ENCODE data around the gene TENM4. TPM values are rescaled to one million over a fixed set of nuclear protein-coding genes. Genes with fewer than 3 reads are reported as not detected.

Gene TENM4
- total and polyA plus RNA-seq, 10 of the 15 experiments (the other 5 are each of a cell fraction or from before 2014, with no cell fraction given): 0.03 to 0.12 (median 0.06) TPM; not detected in 7

GRCh38 chr11:79019277-79019676 lies 421.6 kb downstream of the TENM4 start (continued):
- TF ChIP-seq, protein P1, sequence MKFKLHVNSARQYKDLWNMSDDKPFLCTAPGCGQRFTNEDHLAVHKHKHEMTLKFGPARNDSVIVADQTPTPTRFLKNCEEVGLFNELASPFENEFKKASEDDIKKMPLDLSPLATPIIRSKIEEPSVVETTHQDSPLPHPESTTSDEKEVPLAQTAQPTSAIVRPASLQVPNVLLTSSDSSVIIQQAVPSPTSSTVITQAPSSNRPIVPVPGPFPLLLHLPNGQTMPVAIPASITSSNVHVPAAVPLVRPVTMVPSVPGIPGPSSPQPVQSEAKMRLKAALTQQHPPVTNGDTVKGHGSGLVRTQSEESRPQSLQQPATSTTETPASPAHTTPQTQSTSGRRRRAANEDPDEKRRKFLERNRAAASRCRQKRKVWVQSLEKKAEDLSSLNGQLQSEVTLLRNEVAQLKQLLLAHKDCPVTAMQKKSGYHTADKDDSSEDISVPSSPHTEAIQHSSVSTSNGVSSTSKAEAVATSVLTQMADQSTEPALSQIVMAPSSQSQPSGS (IDR thresholded peaks at IDR 0.05; ENCODE audit: low read length): no peak
- TF ChIP-seq ZNF384 (IDR thresholded peaks at IDR 0.05; ENCODE audit: borderline replicate concordance, low read depth, low read length) (no peak), ZBED1 (IDR thresholded peaks at IDR 0.05; ENCODE audit: borderline replicate concordance) (no peak), KDM1A (IDR thresholded peaks at IDR 0.05; ENCODE audit: borderline replicate concordance) (no peak), USF2 (IDR thresholded peaks at IDR 0.05; ENCODE audit: borderline replicate concordance, low read depth, low read length) (no peak), MAX (IDR thresholded peaks at IDR 0.05; ENCODE audit: low read depth, low read length) (no peak), GATAD2B (conservative IDR thresholded peaks at IDR 0.05; ENCODE audit: low read depth) (no peak), MXI1 (IDR thresholded peaks at IDR 0.05; ENCODE audit: low read depth, low read length) (no peak), NR2C2 (IDR thresholded peaks at IDR 0.05; ENCODE audit: borderline replicate concordance, control insufficient read depth, insufficient read length, low read depth) (no peak), ATF7 (IDR thresholded peaks at IDR 0.05; ENCODE audit: low read depth) (no peak)

DNA sequence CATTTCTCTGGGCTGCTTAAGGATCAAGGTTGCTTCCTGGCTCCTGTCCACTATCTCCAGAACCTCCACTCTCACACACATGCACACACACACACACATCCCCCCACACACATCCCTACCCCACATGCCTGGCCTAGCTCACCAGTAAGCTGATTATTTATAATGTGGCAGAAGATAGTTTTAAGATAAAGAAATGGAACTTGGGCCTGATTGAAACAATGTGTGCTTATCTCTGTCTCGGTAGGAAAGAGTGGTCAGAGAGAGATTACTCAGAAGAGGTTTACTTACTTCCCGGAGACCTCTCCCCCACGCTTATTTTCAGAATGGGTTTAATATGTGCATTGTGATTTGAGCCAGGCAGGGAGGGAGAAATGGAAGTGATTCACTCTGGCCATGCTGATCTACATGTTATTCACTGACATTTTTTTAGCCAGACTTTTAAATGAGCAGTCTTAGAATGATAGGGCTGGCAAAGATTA lies 422.4 kb downstream of the TENM4 start:
- intact Hi-C loops (cut with micrococcal nuclease; ENCODE audit: unreplicated experiment) (no loop called here), in situ Hi-C loops (cut with MboI) (no loop called here)

More for the DNA sequence above, 422.4 kb downstream of the TENM4 start:
- ChIA-PET SMC1A (ENCODE audit: uncharacterized antibody, unreplicated experiment) (no interaction called here), RAD21 (ENCODE audit: unreplicated experiment) (no interaction called here), POLR2A (no interaction called here), CTCF (interaction anchor here (0.8 kb wide), 1 partner anchor 10 kb away, joined by 3 read pairs; no protein-coding TSS in a partner anchor)
- no peak overlapping the region for H3K4me3 ChIP-seq
- DNase-seq (ENCODE audit: low read depth, low spot score): no peak
- ATAC-seq: no peak
- no peaks in the 10 kb centered on the region; a peak in 1 of 4 replicates for H3K27me3 ChIP-seq (replicated peaks in 1 of 2; ENCODE audit: control insufficient read depth in 2 of 2, insufficient read depth in 2 of 2, low read length in 1 of 2)
- no peak overlapping the region for H3K27ac ChIP-seq (ENCODE audit: control insufficient read depth, insufficient read depth)
- H2AFZ ChIP-seq (ENCODE audit: control insufficient read depth, low read depth, low read length): no peak overlapping the region
- FAIRE-seq: no peak
- WGBS (ENCODE audit: insufficient coverage, insufficient replicate concordance, low lambda C conversion rate, missing lambda C conversion rate): 0% methylated on average over 3 of the region's 3 CpGs
- no peak overlapping the region for H3K4me2 ChIP-seq (ENCODE audit: control insufficient read depth, insufficient read depth)
- BruUV-seq (replicated peaks): no TSS peak
- H3K9ac ChIP-seq (ENCODE audit: control insufficient read depth, insufficient read depth, low read length): no peak overlapping the region
- TF ChIP-seq, protein P2, sequence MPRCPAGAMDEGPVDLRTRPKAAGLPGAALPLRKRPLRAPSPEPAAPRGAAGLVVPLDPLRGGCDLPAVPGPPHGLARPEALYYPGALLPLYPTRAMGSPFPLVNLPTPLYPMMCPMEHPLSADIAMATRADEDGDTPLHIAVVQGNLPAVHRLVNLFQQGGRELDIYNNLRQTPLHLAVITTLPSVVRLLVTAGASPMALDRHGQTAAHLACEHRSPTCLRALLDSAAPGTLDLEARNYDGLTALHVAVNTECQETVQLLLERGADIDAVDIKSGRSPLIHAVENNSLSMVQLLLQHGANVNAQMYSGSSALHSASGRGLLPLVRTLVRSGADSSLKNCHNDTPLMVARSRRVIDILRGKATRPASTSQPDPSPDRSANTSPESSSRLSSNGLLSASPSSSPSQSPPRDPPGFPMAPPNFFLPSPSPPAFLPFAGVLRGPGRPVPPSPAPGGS (IDR thresholded peaks at IDR 0.05; ENCODE audit: borderline replicate concordance, insufficient read depth, low read depth, low read length, poor library complexity, severe bottlenecking): no peak
- TF ChIP-seq GATAD2B (conservative IDR thresholded peaks at IDR 0.05; ENCODE audit: low read depth): no peak
- TF ChIP-seq, protein P3, sequence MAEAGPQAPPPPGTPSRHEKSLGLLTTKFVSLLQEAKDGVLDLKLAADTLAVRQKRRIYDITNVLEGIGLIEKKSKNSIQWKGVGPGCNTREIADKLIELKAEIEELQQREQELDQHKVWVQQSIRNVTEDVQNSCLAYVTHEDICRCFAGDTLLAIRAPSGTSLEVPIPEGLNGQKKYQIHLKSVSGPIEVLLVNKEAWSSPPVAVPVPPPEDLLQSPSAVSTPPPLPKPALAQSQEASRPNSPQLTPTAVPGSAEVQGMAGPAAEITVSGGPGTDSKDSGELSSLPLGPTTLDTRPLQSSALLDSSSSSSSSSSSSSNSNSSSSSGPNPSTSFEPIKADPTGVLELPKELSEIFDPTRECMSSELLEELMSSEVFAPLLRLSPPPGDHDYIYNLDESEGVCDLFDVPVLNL (IDR thresholded peaks at IDR 0.05; ENCODE audit: low read depth, low read length): no peak
- TF ChIP-seq MLLT1 (IDR thresholded peaks at IDR 0.05): no peak
- TF ChIP-seq BRCA1 (IDR thresholded peaks at IDR 0.05; ENCODE audit: low read depth, low read length): no peak
- no peak for TF ChIP-seq SIX5 (IDR thresholded peaks at IDR 0.05; ENCODE audit: low read depth, low read length, severe bottlenecking)
- H3K79me2 ChIP-seq (ENCODE audit: control insufficient read depth, insufficient read depth, low read length): no peaks in the 10 kb centered on the region
- H4K20me1 ChIP-seq (ENCODE audit: control insufficient read depth, insufficient read depth): no peaks in the 10 kb centered on the region
- no peaks in the 10 kb centered on the region for H3K4me1 ChIP-seq (ENCODE audit: control insufficient read depth, insufficient read depth, low read length)
- H3K36me3 ChIP-seq (ENCODE audit: control insufficient read depth in 2 of 2, insufficient read depth in 2 of 2, low read length in 1 of 2): no peaks in the 10 kb centered on the region
- H3K9me3 ChIP-seq (replicated peaks; ENCODE audit: control insufficient read depth, insufficient read depth, low read length): no peaks in the 10 kb centered on the region
